ENCODE data around the gene SMARCC2.
"Not testable (repeated sequence)": the region's sequence is repeated elsewhere in the genome, so short reads cannot be mapped to it uniquely, and the experiment has no call there.

SMARCC2 gene

GRCh38 chr12:56164345-56164729 lies 24.9 kb downstream of the SMARCC2 start:
- no peak for DNase-seq (ENCODE audit: low read depth in 2 of 2, low spot score in 1 of 2)

- DNase-seq (ENCODE audit: low read depth in 2 of 2, low spot score in 1 of 2), result no peak
Measured at GRCh38 chr12:56163533-56164344, 25.5 kb downstream of the SMARCC2 start.

- DNase-seq (ENCODE audit: low read depth in 2 of 2, low spot score in 1 of 2), result no peak
Measured at GRCh38 chr12:56162468-56163290, 26.6 kb downstream of the SMARCC2 start.

DNA sequence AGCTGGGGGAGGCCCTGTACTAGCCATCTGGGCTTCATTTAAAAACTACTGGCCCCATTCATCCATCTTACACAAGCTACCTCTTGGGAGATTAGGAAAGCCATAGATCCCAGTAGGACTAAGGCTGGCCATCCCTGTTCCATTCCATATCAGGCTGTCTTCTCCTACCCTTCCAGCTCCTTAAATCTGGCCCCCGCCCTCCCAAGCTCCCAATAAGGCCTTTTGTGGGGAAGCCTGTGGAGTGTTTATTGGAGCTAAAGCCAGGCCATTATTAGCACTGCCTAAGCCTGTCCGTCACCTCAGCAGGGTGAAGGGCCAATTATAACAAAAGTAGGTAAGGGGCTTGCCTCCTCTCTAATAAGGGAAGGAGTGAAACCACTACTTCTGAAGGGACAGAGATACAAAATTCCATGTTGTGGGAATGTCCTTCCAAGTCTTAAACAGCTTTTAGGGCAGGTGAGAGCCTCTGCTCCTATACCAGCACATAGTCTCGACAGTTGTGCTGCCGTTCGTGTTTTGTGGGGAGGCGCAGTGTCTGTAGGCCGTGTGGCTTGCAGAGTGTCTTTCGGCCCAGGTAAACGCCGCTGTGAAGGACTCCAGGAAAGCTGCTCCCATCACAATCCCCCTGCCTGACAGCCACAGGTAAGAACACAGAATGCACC lies 27.5 kb downstream of the SMARCC2 start:
- no peak for DNase-seq (ENCODE audit: low read depth in 2 of 2, low spot score in 1 of 2)

DNA sequence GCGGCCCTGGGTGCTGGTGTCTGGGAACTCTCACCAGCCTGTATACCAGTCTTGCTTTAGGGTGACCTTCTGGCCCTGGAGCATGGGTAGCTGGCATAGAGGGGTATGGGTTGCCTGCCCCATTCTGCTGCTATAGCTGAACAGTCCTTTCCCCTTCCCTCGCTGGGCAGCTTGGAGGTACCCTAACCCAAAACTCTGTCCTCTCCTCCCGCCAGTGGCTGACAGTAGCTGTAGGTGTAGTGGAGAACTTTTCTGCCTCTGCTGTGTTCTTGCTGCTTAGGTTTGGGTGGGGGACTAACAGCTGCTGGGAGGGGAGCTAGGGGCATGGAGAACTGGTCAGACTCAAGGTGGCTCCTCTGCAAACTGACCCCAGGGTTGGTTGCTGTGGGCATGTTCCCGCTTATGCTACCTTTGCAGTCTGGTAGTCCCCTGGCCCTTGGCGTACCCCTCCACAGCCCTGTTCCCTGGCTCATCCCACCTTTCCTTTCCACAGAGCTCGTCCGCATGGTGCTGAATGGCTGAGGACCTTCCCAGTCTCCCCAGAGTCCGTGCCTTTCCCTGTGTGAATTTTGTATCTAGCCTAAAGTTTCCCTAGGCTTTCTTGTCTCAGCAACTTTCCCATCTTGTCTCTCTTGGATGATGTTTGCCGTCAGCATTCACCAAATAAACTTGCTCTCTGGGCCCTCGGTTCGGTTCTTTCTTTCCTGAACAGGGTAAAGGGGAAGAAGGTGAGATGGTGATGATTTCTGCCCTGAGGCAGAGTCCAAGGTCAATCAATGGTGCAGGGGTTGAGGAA lies 28.2 kb downstream of the SMARCC2 start:
- no peak for DNase-seq (ENCODE audit: low read depth in 2 of 2, low spot score in 1 of 2)

DNA sequence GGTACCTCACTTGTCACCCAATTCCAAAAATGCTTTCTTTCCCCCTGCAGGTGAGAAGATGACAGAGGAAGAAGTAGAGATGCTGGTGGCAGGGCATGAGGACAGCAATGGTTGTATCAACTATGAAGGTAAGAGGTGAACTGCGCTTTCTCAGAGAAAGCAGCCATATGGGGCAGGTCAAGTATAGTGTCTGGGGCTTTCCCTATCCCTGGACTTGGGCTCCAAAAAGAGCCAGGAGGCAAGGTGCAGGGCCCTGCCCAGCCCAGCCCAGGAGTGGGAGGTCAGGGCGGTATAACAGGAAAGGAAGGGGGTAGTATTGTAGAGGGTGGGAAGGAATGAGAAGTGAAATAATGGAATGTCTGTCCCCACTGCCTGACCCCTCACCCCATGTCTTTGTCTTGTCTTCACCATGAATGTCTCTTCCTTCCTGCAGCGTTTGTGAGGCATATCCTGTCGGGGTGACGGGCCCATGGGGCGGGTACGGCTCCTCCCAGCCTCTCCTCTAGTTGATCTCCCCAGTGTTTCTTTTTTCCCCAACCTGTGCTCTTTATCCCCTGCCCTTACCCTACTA lies 29.0 kb downstream of the SMARCC2 start:
- no peak for DNase-seq (ENCODE audit: low read depth in 2 of 2, low spot score in 1 of 2)

DNA sequence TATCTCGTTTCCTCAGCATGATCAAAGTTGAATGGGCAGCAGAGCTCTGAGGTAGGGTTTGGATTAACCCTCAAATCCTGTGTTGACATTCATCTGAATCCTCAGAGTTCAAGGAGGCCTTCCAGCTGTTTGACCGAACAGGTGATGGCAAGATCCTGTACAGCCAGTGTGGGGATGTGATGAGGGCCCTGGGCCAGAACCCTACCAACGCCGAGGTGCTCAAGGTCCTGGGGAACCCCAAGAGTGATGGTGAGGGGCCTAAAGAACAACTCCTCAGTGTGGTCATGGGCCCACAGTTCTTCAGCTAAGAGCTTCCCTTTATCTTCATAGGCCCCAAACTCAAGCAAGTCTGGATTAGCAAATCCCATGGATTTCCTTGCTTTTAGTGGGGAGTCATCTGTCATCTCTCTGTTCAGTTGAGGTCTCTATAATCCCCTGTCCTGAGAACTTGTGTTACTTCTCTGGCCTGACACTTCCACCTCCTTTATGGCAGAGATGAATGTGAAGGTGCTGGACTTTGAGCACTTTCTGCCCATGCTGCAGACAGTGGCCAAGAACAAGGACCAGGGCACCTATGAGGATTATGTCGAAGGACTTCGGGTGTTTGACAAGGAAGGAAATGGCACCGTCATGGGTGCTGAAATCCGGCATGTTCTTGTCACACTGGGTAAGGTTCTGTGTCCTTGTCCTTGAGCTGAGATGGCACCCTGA lies 29.6 kb downstream of the SMARCC2 start:
- no peak for DNase-seq (ENCODE audit: low read depth in 2 of 2, low spot score in 1 of 2)

GRCh38 chr12:56158926-56159461 lies 30.3 kb downstream of the SMARCC2 start:
- no peak for DNase-seq (ENCODE audit: low read depth in 2 of 2, low spot score in 1 of 2)

DNA sequence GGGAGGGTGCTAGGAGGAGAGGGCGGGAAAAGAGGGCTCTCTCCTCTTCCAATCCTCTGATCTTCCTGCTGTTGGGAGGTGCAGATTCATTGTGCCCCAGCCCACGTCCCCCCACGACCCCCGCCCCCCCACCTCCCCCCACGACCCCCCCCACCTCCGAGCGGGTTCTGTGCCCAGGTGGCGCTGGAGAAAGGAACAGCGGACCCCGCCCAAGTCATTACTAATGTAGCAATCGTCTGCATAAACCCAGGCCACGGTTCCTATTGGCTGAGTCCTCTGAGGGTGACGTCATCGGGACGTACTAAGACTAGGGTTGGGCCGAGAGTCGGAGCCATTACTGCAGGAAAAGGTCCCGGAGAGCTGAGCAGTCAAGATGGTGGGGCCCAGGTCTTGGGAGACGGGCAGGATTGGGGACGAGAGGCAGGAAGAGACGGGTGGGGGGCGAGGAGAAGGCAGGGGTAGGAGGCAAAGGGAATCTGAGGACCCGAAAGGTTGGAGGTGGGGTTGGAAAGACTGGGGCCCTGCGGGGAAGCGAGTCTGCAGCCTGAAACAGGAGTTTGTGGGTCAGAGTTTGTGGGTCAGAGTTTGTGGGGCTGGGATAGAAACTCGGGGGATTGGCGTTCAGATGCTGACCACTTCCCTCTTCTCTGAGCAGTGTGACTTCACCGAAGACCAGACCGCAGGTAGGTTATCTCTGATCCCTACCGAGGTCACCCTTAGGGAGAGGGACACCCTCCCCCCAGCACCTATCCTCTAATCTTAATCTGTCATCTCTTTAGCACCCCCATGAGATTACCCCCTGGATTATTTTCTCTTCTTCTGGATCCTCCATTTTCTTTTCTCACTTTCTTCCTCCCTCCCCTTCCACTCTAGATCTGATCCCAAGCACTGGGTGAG lies 31.0 kb downstream of the SMARCC2 start, which contains the start of gene MYL6:
Gene MYL6 (plus strand): TSS at position 331 of the 897 bp plus-strand sequence. CDS start 43 bp downstream, at position 374.
- peak; percentile 79 to 81 for DNase-seq (ENCODE audit: low read depth in 2 of 2, low spot score in 1 of 2)

GRCh38 chr12:56157201-56158028 lies 31.9 kb downstream of the SMARCC2 start:
- no peak for DNase-seq (ENCODE audit: low read depth in 2 of 2, low spot score in 1 of 2)

GRCh38 chr12:56156464-56157200 lies 32.7 kb downstream of the SMARCC2 start:
- not testable (repeated sequence) for DNase-seq (ENCODE audit: low read depth in 2 of 2, low spot score in 1 of 2)

DNA sequence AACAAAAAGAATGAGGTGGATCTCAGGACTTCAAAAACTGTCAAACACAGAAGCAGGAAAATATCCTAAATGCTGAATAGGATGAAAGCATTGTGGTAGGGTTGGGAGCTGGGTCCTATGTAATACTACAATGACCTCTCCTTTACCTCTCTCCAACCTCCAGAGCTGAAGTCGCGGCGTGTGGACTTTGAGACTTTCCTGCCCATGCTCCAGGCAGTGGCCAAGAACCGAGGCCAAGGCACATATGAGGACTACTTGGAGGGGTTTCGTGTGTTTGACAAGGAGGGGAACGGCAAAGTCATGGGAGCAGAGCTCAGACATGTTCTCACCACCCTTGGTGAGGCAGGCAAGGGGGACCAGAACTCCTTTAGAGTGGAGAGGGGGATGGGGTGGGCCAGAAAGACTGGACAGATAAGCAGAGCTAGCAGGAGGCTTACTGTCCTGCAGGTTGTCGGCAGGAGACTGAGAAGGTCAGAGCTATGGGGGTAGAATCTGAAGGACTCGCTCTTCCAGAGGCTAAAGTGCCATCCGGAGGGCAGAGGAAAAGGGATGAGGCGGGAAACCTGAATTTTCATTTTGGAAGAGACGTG lies 33.9 kb downstream of the SMARCC2 start:
- DNase-seq (ENCODE audit: low read depth in 2 of 2, low spot score in 1 of 2), result no peak

DNA sequence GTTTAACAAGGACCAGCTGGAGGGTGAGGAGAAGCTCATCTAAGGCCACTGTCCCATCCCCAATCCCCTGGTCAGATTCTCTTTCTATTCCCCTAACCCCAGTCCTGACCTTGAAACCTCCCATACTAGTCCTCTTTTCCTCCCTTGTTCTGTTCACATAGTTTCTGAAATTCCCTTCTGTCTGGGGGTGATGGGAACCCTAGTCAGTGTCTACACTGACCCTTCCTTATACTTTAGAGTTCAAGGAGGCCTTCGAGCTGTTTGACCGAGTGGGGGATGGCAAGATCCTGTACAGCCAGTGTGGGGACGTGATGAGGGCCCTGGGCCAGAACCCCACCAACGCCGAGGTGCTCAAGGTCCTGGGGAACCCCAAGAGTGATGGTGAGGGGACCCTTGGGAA lies 34.5 kb downstream of the SMARCC2 start:
- DNase-seq (ENCODE audit: low read depth in 2 of 2, low spot score in 1 of 2), result no peak

DNA sequence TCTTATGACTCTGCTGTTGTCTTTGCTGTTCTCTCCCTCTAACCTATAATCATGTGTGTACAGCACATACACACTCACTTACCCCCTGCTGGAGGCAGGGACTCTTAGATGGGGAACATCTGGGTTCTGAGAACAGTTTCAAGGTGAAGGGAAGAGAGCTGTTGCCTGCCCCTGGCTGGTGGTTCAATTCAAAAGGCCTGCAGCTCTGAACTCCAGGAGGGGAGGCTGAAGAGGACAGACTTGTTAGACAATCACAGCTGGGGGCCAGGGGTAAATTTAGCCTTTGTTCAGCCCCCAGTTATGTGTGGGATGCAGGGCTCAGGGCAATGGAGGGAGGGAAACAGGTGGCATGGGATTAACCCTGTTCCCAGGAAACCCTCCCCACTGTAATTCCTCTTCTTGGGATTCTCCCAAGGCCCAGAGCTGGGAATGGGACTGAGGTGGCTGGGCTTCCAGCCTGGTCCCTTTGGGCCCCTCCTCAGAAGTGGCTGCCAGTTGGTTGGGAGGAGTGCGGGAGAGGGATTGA lies 35.0 kb downstream of the SMARCC2 start:
- no peak for DNase-seq (ENCODE audit: low read depth in 2 of 2, low spot score in 1 of 2)

DNA sequence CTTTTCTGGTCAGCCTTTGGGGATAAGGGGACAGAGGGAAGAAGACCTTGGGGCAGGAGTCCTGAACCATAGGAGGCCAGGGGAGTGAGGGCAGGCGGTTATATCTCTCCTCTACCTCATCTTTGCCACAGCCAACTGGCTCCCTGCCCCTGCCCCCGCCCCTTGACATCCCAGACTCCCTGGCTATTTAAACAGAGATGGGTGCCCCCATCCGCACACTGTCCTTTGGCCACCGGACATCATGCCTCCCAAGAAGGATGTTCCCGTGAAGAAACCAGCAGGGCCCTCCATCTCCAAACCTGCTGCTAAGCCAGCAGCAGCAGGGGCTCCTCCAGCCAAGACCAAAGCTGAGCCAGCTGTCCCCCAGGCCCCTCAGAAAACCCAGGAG lies 35.6 kb downstream of the SMARCC2 start:
- no peak for DNase-seq (ENCODE audit: low read depth in 2 of 2, low spot score in 1 of 2)

All from stimulated activated CD8-positive, alpha-beta memory T cell treated with anti-CD3 and anti-CD28 coated beads, Interleukin-4, amount 100 ng/mL, for 4 hours (primary cell).